GM10266 (cell line): Measurements from ENCODE around the gene SAMD11.

Experiments used
- DNase-seq: peaks from one replicate; pipeline ENCODE4 v3.0.0; 2012; ENCODE audit errors: extremely low spot score
- TF ChIP-seq, protein P1 (sequence below): IDR thresholded peaks from 2 replicates; pipeline ENCODE4 v1.5.1; 2012; ENCODE audit warnings: mild to moderate bottlenecking, low read depth; ENCODE audit not compliant: control insufficient read depth, insufficient read depth; ENCODE audit errors: missing control alignments

SAMD11 gene

GRCh38 chr1:939511-940106 is 15.9 kb downstream of the SAMD11 start:
- TF ChIP-seq, protein P1, sequence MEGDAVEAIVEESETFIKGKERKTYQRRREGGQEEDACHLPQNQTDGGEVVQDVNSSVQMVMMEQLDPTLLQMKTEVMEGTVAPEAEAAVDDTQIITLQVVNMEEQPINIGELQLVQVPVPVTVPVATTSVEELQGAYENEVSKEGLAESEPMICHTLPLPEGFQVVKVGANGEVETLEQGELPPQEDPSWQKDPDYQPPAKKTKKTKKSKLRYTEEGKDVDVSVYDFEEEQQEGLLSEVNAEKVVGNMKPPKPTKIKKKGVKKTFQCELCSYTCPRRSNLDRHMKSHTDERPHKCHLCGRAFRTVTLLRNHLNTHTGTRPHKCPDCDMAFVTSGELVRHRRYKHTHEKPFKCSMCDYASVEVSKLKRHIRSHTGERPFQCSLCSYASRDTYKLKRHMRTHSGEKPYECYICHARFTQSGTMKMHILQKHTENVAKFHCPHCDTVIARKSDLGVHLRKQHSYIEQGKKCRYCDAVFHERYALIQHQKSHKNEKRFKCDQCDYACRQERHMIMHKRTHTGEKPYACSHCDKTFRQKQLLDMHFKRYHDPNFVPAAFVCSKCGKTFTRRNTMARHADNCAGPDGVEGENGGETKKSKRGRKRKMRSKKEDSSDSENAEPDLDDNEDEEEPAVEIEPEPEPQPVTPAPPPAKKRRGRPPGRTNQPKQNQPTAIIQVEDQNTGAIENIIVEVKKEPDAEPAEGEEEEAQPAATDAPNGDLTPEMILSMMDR: no peak
- no peak for DNase-seq

GRCh38 chr1:940107-941014 is 16.6 kb downstream of the SAMD11 start:
- peak; percentile 85 for DNase-seq
- TF ChIP-seq, protein P1: no peak

DNA sequence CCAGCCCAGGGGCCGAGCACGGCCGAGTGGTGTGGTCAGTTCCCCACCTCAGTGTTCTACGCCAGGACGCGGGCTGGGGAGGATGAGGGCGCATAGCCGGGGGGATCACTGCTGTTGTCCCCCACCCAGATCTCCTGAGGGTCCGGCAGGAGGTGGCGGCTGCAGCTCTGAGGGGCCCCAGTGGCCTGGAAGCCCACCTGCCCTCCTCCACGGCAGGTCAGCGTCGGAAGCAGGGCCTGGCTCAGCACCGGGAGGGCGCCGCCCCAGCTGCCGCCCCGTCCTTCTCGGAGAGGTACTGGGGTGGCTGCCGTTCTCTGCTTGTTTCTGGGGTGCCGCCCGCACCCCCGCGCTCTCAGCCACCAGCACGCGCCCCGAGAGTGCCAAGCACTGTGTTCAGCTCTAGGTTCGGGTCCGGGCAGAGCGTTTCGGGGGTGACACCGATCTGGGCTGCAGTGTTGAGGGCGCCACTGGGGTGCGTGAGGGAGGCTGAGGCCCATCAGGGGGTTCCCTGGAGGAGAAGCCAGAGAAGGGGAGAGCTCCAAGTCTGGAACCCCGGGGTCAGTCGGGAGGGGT is 17.4 kb downstream of the SAMD11 start:
- TF ChIP-seq, protein P1: no peak
- peak; percentile 69 for DNase-seq

DNA sequence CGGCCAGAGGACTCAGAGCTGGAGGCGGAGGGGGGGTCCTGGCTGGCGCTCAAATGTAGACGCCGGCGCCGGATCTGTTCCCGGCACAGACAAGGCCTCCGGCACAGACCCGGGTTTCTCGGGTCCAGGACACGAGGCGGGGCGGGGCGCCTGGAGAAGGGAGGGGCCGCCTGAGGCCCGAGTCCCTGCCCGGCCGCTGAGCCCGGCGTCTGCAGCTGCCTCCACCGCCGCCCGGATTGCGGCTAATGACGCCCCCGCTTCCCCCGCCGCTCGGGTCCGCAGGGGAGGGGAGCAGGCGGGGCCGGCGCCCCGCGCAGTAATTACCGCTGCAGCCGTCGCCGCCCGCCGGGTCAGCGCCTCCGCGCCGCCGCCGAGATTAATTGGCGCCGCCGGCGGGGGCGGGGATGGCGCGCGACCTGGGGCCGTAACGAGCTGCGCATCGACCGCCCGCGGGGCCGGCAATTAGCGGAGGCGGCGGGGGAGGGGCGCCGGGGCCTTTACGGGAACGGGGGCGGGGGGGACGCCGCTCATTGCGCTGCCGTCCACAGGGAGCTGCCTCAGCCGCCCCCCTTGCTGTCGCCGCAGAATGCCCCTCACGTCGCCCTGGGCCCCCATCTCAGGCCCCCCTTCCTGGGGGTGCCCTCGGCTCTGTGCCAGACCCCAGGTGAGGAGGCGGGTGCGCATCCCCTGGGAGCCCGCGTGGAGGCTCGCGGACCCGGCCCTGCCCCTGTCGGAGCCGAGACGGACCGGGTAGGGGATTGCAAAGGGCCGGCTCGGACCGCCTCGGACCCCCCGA is 18.1 kb downstream of the SAMD11 start:
- peak; percentile 83 for DNase-seq
- TF ChIP-seq, protein P1: no peak

DNA sequence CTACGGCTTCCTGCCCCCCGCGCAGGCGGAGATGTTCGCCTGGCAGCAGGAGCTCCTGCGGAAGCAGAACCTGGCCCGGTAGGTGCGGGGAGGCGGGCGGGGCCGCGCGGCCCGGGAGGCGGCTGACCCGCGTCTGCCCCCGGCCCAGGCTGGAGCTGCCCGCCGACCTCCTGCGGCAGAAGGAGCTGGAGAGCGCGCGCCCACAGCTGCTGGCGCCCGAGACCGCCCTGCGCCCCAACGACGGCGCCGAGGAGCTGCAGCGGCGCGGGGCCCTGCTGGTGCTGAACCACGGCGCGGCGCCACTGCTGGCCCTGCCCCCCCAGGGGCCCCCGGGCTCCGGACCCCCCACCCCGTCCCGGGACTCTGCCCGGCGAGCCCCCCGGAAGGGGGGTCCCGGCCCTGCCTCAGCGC is 18.7 kb downstream of the SAMD11 start:
- TF ChIP-seq, protein P1: no peak
- no peak for DNase-seq

- DNase-seq: no peak
- TF ChIP-seq, protein P1: no peak
Observed at GRCh38 chr1:942864-943533, 19.3 kb downstream of the SAMD11 start.
